Activated T-cell treated with anti-CD3 and anti-CD28 coated beads for 1 hour (primary cell): ENCODE data around the gene GH2.
"Not testable (repeated sequence)": the region's sequence is repeated elsewhere in the genome, so short reads cannot be mapped to it uniquely, and the experiment has no call there.

Source experiments
- DNase-seq: peaks from one replicate; pipeline ENCODE4 v3.0.0-alpha.2; 2020; ENCODE audit warnings: low read depth

GH2 gene

DNA sequence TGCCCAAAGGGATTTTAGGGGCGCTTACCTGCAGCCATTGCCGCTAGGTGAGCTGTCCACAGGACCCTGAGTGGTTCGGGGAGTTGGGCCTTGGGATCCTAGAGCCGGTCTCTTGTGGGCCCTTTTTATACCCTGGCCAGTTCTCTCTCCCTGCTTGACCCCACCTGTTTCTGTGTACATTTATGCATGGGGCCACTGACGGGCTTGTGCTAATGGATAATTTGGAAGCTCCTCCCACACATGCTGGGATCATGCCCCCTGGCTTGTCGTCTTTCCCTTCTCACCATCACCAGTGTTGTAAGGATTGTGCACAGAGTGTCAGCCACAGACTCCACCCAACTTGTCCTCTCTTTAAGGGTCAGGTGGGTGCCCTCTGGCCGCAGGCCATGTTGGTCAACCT, 8.2 kb downstream of the GH2 start, which contains the start of gene CSH2:
Gene CSH2, minus strand, starts transcription at position 101 of the 400 bp plus-strand sequence. Its CDS starts 63 bp downstream, at position 38.
- DNase-seq: not testable (repeated sequence)

DNA sequence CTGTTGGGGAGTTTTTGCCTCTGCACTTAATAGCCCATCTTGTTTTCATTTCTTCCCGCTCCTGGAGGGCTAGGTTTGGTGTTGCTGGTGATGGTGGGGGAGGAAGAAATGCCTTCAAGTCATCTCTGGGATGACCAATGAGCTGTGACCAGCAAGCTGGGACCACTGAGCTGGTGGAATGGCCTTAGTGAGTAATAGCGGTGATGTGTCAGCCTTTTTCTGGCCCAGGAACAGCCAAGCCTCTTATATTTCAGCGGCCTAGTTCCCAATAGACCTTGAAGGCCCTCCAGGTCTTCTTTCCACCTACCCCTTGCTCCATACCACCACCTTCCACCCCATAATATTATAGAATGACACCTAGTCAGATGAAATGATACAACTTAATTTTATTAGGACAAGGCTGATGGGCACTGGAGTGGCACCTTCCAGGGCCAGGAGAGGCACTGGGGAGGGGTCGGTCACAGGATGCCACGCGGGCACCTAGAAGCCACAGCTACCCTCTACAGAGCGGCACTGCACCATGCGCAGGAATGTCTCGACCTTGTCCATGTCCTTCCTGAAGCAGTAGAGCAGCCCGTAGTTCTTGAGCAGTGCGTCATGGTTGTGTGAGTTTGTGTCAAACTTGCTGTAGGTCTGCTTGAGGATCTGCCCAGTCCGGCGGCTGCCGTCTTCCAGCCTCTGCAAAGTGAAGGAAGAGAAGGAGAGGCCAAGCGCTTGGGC, 9.9 kb downstream of the GH2 start:
- DNase-seq: not testable (repeated sequence)

- not testable (repeated sequence) for DNase-seq
Measured at GRCh38 chr17:63870292-63870665, 11.5 kb downstream of the GH2 start.

GRCh38 chr17:63869491-63870291, 12.1 kb downstream of the GH2 start:
- DNase-seq: not testable (repeated sequence)

- not testable (repeated sequence) for DNase-seq
Measured at GRCh38 chr17:63866625-63867024, 15.1 kb downstream of the GH2 start.

DNA sequence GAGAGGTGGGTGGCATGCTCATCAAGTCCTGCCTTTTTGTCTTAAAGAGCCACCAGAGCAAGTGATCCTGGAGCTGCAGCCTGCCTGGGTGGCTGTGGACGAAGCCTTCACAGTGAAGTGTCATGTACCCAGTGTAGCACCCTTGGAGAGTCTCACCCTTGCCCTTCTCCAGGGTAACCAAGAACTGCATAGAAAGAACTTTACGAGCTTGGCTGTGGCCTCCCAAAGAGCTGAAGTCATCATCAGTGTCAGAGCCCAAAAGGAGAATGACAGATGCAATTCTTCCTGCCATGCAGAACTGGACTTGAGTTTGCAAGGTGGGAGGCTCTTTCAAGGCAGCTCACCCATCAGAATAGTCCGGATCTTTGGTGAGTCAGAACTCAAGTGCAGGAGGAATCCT, 22.5 kb downstream of the GH2 start:
- no peak for DNase-seq

- not testable (repeated sequence) for DNase-seq
Measured at GRCh38 chr17:63856425-63856824, 25.3 kb downstream of the GH2 start.

GRCh38 chr17:63855185-63855584, 26.6 kb downstream of the GH2 start:
- no peak for DNase-seq

DNA sequence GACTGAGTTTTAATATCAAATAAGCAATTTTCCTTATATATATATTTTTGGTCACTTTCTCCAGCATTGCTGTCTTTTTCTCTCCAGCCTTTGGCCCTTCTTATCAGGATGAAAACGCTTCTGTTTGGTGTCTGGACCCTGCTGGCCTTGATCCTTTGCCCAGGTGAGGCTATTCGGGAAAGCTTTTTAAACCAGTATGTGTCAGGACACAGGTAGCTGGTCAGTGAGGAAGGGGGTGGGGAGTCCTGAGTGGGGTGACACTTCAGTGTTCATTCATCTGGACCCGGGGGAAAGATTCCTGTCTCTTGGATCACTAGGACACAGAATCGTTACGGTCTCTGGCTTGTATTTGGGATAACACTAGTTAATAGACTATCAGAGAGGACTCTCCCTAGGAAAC, 27.0 kb downstream of the GH2 start:
- DNase-seq: no peak

DNA sequence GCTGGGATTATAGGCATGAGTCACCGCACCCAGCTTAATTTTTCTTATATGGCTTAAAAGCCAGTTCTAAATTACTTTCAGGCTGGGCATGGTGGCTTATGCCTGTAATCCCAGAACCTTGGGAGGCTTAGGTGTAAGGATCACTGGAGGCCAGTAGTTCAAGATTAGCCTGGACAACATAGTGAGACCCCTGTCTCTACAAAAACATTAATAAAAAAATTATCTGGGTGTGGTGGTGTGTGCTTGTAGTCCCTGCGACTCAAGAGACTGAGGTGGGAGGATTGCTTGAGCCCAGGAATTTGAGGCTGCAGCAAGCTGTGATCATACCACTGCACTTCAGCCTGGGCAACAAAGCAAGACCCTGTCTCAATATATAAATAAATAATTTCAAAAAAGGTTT, 28.5 kb downstream of the GH2 start:
- no peak for DNase-seq

DNA sequence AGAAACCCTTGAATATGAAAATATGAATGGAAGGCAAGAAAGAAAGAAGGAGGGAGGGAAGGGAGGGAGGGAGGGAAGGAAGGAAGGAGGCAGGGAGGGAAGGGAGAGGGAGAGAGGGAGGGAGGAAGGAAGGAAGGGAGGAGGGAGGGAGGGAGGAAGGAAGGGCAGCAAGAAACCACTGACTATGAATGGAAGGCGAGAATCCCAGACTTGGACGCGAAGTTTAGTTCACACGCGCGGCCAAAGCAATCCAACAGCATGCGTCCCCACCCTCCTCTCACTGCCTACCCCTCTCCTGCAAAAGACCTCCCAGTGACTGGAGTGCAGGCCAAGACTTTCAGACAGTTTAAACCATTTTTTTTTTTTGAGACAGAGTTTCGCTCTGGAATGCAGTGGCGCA, 31.3 kb downstream of the GH2 start:
- DNase-seq: no peak

GRCh38 chr17:63848834-63849689, 32.7 kb downstream of the GH2 start:
- peak; percentile 91 for DNase-seq

- DNase-seq: no peak
Measured at GRCh38 chr17:63847525-63848249, 34.1 kb downstream of the GH2 start.

GRCh38 chr17:63845509-63845908, 36.2 kb downstream of the GH2 start:
- DNase-seq: no peak

DNA sequence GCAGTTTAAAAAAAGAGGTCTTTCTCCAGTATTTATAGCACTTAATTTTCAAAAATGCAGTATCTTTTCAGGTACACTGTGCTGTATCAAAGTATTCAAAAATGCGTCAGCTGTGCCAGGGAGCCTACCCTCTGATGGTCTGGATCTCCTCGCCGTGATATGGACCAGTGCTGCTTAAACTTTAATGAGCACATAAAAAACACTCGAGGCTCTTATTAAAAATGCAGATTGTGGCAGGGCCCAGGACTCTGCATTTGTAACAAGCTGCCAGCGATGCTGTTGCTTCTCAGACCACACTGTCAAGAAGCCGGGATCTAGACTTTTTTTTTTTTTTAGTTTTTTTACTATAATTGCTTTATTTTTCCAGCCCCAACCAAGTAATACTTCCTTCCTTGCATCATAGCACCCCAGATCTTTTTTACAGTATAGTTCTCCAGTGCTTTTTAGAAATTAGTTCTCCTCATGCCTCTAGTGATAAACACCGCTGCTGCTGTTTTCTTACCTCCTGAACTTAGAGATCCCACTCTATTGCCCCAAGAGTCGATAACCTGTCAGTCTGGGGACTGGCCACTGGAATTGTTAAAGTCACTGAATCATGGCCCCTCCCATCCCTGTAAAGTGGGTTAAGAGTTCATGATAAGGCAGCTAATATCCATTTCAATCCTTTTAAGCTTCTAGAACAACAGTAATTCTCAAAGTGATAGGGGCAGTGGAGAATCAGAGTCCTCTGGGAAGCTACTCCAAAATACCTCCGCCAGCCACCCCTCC, 37.6 kb downstream of the GH2 start:
- no peak for DNase-seq

DNA sequence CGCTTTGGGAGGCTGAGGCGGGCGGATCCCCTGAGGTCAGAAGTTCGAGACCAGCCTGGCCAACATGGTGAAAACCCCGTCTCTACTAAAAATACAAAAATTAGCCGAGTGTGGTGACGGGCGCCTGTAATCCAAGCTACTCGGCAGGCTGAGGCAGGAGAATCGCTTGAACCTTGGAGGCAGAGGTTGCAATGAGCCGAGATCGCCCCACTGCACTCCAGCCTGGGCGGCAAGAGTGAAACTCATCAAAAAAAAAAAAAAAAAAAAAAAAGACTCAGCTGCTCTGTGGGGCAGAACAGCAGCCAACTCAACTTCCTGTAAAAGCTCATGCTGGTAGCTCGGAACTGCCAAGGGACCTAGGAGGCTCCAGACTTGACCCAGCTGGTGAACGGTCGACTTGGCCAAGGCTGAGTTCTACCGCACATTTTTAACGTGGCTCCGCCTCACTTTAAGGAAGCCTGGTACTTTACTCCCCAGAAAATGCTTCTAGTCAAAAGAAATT, 38.3 kb downstream of the GH2 start:
- not testable (repeated sequence) for DNase-seq

- DNase-seq: peak; percentile 99
Measured at GRCh38 chr17:63842540-63843386, 39.0 kb downstream of the GH2 start, which contains the start of gene SMARCD2. TSS of gene SMARCD2 (minus strand) at chr17:63842685. CDS start at chr17:63842674, 11 bp downstream.

GRCh38 chr17:63842173-63842539, 39.6 kb downstream of the GH2 start:
- DNase-seq: no peak

DNA sequence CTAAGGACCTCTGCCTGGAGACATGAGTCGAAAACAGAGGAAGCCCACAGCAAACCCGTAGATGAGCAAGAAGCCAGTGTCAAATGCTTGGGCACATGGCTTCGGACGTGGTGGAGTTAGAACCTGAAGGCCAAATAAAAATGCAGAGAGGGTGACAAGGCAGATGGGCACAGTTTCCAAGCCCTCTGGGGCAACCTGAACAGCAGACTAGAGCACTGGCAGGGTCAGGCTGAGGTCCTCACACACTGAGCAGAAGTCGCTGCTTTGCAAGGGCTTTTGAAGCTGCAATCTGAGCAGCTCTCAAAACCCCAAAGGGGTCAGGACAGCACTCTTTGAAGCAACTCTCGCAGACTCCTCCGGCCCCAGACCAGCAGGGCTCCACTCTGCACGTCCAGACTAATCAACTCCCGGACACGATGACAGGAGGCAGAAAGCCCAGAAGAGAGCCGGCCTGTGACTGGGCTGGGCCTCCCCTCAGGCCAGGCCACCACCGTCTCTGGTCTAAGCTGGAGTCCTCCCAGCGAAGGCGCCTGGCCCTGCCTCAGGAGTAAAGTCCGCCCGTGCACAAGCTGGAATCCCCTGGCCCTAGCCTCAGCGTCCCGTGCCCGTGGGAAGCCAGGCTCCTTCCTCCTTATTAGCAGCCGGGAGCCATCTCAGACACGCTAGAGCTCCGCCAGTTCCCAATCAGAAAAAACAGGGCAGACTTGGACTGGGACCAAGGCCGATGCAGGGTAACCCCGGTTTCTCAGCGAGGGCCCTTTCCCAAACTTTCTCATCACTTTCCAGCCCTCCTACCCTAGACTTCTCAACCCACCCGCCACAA, 40.2 kb downstream of the GH2 start:
- DNase-seq: no peak
